HEK293 (cell line): ENCODE results near the gene LAG3.

Experiments
- ZNF114 ChIP-seq: fragments of 450-650 bp; formaldehyde crosslinking; IDR thresholded peaks from 2 replicates; pipeline ENCODE4 v1.5.0; 2017; ENCODE audit warnings: missing biosample characterization, missing genetic modification characterization
- ZNF121 ChIP-seq: fragments of 450-650 bp; formaldehyde crosslinking; IDR thresholded peaks from 2 replicates; pipeline ENCODE4 v1.5.1; 2016; ENCODE audit warnings: missing biosample characterization, missing genetic modification characterization
- ZNF175 ChIP-seq: fragments of 450-650 bp; formaldehyde crosslinking; IDR thresholded peaks from 2 replicates; pipeline ENCODE4 v1.5.1; 2016; ENCODE audit warnings: missing biosample characterization, missing genetic modification characterization
- ZNF274 ChIP-seq, 2 experiments: fragments of 200-500 bp in 1 of 2; fragments of 450-650 bp in 1 of 2; sonication (Bioruptor generic) in 1 of 2; formaldehyde crosslinking in 1 of 2; IDR thresholded peaks; 2 replicates each; pipeline versions ENCODE4 v1.5.1 to v1.6.1; 2014 to 2016; ENCODE audit warnings: borderline replicate concordance in 1 of 2, inconsistent platforms in 1 of 2, low read length in 1 of 2, missing biosample characterization in 1 of 2, missing genetic modification characterization in 1 of 2
- ZNF548 ChIP-seq: fragments of 450-650 bp; formaldehyde crosslinking; IDR thresholded peaks from 2 replicates; pipeline ENCODE4 v1.5.1; 2016; ENCODE audit warnings: missing biosample characterization, missing genetic modification characterization
- ZNF610 ChIP-seq: fragments of 450-650 bp; formaldehyde crosslinking; IDR thresholded peaks from 2 replicates; pipeline ENCODE4 v1.5.1; 2016; ENCODE audit warnings: missing biosample characterization, missing genetic modification characterization, borderline replicate concordance
- ZNF670 ChIP-seq: fragments of 450-650 bp; formaldehyde crosslinking; IDR thresholded peaks from 2 replicates; pipeline ENCODE4 v1.5.1; 2016; ENCODE audit warnings: missing biosample characterization, missing genetic modification characterization, low read depth
- ZNF785 ChIP-seq: fragments of 450-650 bp; formaldehyde crosslinking; IDR thresholded peaks from 2 replicates; pipeline ENCODE4 v1.5.1; 2016; ENCODE audit warnings: missing biosample characterization, missing genetic modification characterization
- TF ChIP-seq, protein P1 (sequence below): fragments of 450-650 bp; formaldehyde crosslinking; IDR thresholded peaks from 2 replicates; pipeline ENCODE4 v1.5.1; 2016; ENCODE audit warnings: missing biosample characterization, missing genetic modification characterization
- TF ChIP-seq, protein P2 (sequence below): fragments of 450-650 bp; formaldehyde crosslinking; IDR thresholded peaks from 2 replicates; pipeline ENCODE4 v1.5.1; 2016; ENCODE audit warnings: missing biosample characterization, missing genetic modification characterization

DNA sequence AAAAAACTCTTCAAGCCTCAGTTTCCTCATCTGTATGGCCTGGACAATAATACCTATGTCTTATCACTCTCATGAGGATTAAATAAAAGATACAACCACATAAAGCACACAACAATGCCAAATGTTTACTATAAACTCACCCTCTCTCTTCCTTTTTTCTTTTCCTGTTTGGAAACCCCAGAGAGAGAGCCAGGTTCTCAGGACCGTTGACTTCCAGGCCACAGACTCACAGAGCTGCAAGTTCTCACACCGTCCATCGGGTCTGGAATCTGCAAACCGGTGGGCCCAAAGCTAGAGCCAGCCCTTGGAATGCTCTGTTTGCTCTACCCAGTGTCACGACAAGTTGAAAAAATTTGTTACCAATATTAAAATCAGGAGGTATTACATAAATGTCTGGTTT lies 12.4 kb downstream of the LAG3 start:
- TF ChIP-seq ZNF175 (tag by site-specific recombination) (no peak), ZNF670 (tag by site-specific recombination) (no peak), ZNF114 (tag by site-specific recombination) (no peak), ZNF121 (tag by site-specific recombination) (no peak), ZNF274 (IDR thresholded peaks at IDR 0.05; ENCODE audit: low read length) (no peak), ZNF274 (tag by site-specific recombination; IDR thresholded peaks at IDR 0.05; ENCODE audit: borderline replicate concordance) (no peak), ZNF548 (no peak), ZNF610 (tag by site-specific recombination) (no peak), ZNF785 (tag by site-specific recombination) (no peak)
- TF ChIP-seq, protein P1, sequence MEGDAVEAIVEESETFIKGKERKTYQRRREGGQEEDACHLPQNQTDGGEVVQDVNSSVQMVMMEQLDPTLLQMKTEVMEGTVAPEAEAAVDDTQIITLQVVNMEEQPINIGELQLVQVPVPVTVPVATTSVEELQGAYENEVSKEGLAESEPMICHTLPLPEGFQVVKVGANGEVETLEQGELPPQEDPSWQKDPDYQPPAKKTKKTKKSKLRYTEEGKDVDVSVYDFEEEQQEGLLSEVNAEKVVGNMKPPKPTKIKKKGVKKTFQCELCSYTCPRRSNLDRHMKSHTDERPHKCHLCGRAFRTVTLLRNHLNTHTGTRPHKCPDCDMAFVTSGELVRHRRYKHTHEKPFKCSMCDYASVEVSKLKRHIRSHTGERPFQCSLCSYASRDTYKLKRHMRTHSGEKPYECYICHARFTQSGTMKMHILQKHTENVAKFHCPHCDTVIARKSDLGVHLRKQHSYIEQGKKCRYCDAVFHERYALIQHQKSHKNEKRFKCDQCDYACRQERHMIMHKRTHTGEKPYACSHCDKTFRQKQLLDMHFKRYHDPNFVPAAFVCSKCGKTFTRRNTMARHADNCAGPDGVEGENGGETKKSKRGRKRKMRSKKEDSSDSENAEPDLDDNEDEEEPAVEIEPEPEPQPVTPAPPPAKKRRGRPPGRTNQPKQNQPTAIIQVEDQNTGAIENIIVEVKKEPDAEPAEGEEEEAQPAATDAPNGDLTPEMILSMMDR (tag by site-specific recombination): no peak
- TF ChIP-seq, protein P2, sequence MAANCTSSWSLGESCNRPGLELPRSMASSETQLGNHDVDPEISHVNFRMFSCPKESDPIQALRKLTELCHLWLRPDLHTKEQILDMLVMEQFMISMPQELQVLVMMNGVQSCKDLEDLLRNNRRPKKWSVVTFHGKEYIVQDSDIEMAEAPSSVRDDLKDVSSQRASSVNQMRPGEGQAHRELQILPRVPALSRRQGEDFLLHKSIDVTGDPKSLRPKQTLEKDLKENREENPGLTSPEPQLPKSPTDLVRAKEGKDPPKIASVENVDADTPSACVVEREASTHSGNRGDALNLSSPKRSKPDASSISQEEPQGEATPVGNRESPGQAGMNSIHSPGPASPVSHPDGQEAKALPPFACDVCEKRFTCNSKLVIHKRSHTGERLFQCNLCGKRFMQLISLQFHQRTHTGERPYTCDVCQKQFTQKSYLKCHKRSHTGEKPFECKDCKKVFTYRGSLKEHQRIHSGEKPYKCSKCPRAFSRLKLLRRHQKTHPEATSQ (tag by site-specific recombination): no peak
